Activated CD8-positive, alpha-beta memory T cell treated with anti-CD3 and anti-CD28 coated beads, Interleukin-2, amount 50 U/mL, for 48 hours (primary cell): ENCODE measurements around the gene CRYBG2.

ENCODE experiments used
- DNase-seq: peaks from one replicate; pipeline ENCODE4 v3.0.0-alpha.2; 2020

The CRYBG2 gene

DNA sequence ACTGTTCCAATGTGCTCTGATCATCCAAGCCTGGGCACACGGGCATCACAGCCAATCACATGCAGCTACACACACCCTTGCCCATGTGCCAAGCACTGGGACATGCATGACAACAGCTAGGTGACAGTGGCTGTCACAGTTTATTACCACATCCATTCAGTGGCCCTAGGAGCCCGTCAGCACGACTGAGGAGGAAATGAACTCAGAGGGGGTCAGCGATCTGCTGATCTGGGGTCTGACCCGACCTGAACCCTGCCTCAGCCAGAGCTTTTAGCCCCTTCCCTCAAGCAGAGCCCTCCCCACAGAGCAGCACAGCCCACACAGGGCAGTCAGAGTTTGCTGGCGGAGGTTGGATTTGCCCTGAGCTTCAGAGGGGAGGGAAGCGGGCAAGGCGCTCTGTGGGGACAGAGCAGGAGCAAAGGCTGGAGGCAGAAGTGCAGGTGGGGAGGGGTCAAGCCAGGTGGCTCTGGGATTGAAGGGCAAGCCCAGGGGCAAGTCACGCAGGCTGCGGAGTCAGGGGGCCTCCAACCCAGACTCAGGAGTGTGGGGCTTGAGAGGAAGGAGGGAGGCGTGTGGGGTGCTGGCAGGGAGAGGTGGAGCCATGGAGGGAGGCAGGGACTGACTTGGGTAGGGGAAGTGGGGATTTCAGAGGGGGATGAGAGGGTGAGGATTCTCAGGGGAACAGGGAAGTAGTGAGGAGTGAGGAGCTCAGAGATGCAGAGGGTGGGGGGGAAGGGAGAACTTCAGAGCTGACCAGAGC lies 63.6 kb downstream of the CRYBG2 start:
- DNase-seq: peak; percentile 63

DNA sequence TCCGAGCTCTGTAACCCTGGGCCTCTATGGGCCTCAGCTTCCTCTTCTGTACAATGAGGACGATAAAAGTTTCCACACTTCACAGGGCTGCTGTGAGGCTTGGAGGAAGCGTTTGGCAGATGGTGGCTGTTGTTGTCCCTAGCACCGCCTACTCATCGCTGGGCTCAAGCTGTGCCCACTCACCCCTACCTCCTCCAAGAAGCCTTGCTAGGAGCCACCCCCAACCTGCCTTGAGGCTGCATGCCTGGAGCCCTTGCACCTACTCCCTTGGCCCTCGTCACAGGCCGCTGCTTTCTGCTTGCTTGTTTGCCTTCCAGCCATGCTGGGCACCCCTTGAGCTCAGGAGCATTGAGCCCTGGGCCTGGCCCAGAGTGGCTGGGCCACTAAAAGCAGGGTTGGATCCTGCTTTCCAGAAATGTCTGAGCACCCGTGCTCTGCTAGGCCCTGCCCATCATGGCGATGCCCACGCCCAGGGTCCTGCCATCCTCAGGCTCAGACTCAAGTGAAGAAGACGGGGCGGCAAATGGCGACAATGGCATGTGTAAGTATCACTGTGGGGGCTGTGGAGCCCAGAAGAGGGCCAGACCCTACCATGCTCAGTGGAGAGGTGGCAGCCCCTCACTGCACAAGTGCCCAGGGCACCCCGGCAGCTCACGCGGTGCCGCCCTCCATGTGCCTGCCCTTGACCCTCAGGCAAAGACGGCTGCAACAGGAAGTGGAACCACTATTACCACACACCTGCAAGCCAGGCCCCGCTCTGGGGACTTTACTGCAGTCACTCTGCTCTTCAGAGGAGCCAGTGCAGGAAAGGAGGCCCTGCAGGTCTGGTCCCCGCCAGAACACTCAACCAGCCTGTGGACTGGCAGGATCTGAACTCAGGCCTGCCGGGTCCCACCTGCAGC lies 64.5 kb downstream of the CRYBG2 start:
- DNase-seq: peak; percentile 73

GRCh38 chr1:26288311-26288941 lies 65.5 kb downstream of the CRYBG2 start:
- peak; percentile 80 for DNase-seq

GRCh38 chr1:26287811-26288210 lies 66.1 kb downstream of the CRYBG2 start:
- no peak for DNase-seq

GRCh38 chr1:26287033-26287711 lies 66.8 kb downstream of the CRYBG2 start:
- DNase-seq: peak; percentile 77

DNA sequence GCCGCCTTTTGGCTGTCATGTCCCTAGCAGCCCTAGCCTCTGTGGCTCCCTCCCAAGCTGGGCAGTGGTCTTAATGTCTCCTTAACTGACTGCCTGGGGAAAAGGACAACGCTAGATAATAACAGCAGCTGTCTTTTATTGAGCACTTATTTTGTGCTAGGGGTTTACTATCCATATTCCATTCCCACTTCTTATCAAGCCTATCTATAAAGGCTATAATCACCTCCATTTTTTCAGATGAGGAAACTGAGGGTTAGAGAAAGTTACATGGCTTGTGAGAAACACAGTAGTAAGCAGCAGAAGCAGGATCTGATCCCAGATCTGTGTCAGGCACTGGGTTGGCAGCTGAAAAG lies 67.9 kb downstream of the CRYBG2 start:
- no peak for DNase-seq

DNA sequence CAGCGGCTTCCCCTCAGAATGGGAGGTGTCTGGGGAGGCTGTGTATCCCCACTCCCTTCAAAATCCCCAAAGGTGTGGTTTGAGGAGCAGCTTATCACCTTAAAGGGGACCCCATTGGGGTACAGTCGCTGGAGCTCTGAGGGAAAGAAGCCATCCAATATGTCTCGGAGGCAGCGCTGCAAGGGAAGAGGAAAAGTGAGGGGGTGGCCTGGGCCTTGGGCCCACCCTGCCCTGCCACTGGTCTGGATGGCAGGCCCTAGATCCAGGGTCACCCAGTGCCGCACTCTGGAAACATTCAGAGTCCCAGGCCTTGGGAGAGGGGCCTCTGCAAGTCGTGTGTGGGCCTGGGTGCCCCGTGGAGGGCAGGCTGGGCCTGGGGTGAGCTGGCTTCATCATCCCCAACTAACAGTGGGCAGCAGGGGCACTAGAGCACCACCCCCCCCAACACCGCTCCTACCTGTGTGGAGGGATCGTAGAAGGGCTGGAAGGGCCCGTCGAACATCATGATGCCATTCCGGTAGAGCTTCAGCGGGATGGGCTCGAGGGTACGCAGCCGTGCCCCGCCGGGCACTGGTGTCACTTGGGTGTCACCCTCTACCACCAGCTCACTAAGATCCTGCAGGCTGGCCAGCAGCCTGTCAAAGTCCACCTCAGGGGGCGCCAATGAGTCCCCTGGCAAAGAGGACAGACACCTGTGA lies 68.4 kb downstream of the CRYBG2 start:
- peak; percentile 83 for DNase-seq

DNA sequence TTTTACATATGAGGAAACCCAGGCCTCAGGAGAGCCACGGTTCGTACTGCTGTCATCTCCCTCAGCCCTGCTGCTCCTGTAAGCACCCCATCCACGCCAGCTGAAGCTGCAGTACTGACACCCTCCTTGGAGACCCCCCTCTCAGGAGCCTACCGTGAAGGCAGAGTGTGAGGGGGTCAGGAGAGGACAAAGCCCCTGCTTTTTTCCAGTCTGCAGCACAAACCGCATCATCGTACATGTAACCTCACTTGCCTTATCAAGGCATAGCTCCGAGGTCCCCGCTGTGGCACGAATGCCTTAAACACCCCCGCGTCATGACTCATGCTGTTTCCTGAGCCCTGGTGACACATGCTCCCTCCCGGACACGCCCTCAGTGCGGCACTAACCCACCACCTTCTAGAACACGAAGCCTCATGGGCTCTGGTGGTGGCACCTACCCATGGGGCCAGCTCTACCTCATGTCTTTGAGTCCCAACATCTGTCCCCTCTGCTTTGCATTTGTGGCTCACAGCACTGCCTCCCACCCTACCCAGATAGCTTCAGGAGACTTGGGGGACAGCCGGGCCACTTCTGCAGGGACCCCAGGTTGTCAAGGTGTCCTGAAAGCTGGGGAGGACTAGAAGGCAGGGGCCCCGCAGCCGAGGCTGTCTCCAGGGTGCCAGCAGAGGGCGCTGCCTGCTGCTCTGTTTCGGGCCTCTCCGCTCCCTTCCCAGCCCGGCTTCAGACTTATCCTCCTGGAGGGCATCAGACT lies 69.2 kb downstream of the CRYBG2 start:
- peak; percentile 93 for DNase-seq

GRCh38 chr1:26283871-26284596 lies 69.9 kb downstream of the CRYBG2 start:
- peak; percentile 63 for DNase-seq

- no peak for DNase-seq
Measured at GRCh38 chr1:26283279-26283853, 70.6 kb downstream of the CRYBG2 start.

DNA sequence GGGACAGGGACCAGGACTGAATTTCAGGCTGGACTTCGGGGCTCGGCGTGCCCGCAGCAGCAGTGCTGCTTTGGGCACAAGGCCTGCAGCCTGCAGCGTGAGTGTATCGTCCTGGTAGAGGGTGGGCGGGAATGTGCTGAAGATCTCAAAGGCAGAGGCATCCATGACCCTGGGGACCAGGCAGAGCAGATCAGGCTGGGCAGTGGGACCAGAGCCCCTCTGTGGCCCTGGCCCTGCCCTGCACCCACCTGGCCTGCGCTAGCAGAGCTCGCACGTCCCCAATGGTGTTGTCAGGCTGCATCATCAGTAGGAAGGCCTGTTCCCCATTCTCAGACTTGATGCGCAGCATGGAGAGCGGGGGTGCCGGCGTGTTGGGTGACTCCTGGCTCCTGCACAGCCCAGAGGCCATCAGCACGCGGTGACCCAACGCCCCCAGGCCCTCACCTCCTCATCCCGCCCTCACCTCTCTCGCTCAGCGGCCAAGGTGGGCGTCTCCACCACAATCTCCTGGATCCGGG lies 71.5 kb downstream of the CRYBG2 start:
- DNase-seq: no peak

DNA sequence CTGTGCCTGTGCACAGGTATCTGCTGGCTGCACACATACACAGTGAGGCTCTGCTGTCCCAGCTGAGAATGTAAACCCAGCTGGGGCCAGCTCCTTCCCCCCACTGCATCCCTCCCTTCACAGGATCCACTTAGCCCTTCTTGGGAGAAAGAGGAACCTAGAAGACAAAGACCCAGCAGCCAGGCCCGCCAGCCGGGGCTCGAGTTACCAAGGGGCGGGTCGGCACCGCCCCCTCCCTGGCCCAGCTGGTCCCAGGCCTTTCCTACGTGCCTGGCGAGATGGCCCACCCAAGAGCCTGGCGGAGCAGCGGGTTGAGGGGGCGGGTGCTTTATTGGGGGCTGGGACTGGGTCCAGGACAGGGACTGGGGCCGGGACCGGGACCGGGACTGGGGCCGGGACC lies 72.0 kb downstream of the CRYBG2 start:
- no peak for DNase-seq

DNA sequence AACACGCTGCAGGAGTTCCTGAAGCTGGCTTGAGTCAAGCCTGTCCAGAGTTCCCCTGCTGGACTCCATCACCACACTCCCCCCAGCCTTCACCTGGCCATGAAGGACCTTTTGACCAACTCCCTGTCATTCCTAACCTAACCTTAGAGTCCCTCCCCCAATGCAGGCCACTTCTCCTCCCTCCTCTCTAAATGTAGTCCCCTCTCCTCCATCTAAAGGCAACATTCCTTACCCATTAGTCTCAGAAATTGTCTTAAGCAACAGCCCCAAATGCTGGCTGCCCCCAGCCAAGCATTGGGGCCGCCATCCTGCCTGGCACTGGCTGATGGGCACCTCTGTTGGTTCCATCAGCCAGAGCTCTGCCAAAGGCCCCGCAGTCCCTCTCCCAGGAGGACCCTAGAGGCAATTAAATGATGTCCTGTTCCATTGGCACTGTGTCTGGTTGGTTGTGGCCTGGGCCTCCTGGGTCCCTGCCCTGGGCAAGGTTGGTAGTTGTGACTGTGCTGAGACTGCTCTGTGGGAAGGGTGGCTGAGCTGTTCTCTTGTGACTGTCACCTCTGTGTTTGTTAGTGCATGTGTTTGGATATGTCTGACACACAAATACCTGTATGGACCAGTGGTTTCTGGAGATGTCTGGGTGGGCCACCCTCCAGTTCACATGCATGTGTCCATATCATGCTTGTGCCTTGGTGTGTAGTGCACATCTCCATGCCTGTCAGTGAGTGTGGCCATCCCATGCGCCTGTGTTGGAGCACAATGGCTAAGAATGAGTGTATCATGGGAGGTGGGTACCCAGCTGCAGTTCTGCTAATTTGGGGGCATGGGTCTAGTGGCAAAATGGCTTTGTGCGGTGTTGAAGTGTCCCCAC lies 72.6 kb downstream of the CRYBG2 start:
- DNase-seq: no peak

GRCh38 chr1:26280333-26281042 lies 73.4 kb downstream of the CRYBG2 start:
- no peak for DNase-seq

DNA sequence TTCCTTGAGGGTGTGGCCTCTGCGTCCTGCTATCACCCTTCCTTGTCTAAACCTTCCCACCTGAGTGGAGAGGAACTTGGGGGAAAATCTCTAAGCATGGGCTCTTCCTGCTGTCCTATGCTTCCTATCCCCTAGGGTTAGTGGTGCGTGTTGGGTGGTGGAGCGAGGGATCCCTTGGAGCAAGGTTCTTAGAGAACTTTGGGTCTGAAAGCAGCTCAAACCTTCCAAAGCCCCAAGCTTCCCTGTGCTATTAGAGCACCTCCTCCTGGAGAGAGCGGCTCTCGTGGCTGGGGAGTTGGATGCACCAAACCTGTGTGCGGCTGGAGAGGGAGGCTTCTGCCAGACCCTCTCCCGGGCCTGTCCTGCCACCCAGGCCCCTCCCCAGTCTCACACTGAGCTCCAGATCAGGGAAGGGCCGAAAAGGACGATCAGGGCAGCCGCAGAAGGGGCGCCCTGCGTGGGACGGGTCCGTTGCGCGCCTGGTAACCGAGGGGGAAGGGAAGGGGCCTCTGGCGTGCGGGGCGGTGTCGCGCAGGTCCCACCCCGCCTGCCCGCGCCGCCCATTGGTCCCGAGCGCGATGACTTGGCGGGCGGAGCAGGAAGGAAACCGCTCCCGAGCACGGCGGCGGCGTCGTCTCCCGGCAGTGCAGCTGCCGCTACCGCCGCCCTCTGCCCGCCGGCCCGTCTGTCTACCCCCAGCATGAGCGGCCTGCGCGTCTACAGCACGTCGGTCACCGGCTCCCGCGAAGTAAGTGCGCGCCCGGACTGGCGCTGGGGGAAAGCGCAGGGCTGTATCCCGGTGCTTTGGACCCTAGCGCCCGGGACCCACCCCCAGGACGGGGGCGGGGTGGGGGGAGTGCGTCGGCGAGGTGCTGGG lies 74.2 kb downstream of the CRYBG2 start, which contains the start of gene SH3BGRL3:
TSS of gene SH3BGRL3 (plus strand) at position 631 of the 877 bp plus-strand sequence. CDS start at position 701, 70 bp downstream.
- DNase-seq: peak; percentile 91

DNA sequence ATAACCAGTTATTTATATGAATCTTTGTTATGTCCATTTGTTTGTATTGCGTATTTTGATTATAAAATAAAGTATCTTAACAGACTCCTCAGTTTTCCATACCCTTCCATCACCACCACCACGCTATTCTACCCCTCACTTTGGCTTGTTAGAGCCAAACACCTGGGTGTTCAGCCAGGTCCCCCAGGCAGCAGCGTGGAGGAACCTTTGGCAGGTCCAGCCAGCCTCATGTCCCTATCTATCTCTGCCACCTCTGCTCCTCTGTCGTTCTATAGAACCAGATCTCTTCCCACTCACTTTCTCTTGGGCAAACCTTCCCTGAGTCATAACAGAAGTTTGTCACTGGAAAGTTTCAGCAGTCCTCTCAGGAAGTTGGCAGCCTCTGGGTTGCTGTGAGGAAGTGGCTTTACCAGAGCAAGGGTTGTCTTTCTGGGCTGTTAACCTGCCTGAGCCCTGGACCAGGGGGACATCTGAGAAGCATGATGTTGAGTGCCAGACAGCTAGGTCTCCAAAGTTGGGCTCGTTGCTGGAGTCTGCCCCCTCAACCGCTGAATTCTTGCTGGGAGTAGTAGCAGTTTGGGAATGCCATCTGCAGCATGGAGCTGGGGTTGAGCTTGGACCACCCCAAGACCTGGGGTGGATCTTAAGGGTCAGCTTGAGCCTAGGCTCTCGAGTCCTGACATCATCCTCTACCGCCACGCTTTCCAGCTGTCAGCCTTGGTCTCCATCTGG lies 75.0 kb downstream of the CRYBG2 start:
- DNase-seq: peak; percentile 78

GRCh38 chr1:26278303-26278702 lies 75.6 kb downstream of the CRYBG2 start:
- no peak for DNase-seq
